HG03342 (cell line): Measurements from ENCODE around the gene CLDN11.

Source experiments
- ATAC-seq: cut with Tn5 transposase; IDR thresholded peaks from one replicate; pipeline ENCODE4 v1.9.1; 2021; ENCODE audit warnings: mild to moderate bottlenecking, moderate library complexity; ENCODE audit not compliant: unreplicated experiment

The CLDN11 gene

DNA sequence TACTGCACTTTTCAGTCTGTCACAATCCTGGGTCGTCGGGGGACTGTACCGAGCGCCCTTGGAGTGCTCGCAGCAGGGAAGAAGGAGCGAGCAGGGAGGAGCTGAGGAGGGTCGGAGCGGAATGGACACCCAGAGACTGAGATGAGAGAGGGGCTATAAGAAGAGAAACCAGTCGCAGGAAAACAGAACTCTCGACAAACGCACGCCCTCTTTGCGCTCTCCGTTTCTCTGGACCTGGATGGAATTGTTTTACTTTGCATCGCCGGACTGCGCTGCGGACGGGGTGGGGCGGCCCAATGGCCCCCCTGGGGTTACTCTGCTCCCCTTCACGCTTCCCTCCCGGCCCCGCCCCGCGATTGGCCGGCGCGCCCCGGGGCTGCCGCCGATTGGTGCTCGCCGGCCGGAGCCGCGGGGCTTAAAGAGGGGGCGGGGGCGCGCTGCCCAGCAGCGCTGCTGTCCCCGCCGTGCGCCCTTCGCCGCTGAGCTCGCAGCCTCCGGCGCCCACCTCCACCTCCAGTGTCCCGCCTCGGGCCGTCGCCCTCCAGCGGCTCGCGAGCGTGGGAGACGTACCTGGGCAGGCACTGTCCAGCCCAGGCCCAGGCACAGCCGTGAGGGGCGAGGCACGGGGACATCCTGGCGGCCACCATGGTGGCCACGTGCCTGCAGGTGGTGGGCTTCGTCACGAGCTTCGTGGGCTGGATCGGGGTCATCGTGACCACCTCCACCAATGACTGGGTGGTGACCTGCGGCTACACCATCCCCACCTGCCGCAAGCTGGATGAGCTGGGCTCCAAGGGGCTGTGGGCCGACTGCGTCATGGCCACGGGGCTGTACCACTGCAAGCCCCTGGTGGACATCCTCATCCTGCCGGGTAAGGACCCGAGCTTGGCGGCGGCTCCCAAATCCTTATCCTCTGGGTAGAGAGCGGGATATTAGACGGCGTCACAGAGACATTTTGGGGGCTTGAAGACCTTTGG lies at the start of gene CLDN11:
CLDN11 (plus strand) TSS at position 447 of the 977 bp plus-strand sequence; CDS start at position 646, 199 bp downstream.
- ATAC-seq = no peak

DNA sequence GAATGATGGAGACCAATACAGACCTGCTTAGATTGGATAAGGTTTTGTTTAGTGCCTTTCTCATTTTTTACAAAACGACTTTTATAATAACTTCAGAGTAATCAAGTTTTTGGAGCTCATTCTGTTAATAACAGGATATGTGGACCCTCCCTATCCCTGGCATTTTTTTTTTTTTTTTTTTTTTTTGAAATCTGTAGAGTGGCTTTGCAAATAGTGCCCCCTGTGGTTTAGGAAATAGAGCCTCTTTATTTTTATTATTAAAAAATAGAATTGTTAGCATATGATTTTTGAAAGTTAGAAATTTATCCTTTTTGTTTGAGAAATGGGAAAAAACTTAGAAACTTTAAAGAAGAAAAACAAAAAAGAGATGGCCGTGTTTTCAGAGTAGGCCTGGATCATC lies 49.7 kb upstream of the CLDN11 start:
- no peak for ATAC-seq

DNA sequence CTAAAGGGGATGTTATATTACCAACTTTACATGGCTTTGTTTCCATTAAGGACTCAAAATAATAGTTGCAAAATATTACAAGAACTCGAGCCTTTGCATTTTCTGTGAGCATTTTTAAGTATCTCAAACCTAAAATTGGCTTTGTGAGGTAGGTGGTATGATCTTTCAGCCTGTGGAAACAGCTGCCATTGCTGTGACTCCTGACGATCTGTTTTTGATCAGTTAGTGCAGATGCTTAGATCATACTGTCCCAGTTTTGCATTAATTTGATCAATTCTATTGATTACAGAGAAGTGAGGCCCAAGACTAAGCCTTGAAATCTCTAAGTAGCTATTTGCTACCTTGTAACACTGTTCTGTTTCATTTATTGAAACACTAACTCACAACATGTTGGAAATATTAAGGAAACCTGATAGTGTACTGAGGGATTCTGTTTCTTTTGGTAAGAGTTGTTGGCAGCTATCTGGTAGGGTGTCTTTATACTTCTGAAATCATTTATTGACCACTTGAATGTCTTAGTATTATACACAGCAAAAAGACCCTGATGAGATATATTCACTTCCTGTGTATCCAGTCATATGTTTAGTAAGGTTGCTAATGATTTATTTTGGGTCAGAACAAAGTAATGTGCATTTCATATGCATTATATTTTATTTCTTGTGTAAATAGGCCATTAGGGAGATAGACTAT lies 46.3 kb upstream of the CLDN11 start:
- no peak for ATAC-seq

DNA sequence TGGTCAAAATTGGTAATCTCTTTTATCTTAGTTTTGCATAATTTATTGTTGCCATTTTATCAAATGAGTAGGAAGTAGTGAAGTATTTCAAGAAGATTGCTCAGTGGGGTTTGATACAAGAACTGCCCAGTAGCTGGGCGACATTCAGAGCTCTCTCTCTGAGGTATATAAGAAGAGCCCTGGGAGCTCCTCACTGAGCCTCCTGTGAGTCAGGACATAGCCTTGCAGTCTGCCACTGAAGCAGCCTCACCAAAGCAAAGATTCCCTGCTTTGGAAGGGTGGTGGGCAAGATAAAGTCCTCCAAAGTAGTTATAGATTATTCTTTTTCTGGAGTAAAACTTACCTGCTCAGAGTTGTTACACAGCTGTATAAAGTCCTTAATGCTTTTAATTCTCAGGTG lies 35.1 kb upstream of the CLDN11 start:
- no peak for ATAC-seq

DNA sequence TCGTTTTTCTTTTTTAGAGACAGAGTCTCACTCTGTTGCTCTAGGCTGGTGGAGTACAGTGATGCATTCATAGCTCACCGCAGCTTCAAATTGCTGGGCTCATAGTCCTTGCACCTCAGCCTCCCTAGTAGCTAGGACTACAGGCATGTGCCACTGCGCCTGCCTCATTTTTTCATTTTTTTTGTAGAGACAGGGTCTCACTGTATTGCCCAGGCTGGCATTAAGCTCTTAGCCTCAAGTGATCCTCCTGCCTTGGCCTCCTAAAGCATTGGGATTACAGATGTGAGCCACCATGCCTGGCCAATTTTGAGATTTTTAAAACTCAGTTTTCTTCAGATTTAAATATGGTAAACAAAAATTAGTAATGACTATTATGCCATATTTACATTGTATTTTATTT lies 32.2 kb upstream of the CLDN11 start:
- no peak for ATAC-seq

DNA sequence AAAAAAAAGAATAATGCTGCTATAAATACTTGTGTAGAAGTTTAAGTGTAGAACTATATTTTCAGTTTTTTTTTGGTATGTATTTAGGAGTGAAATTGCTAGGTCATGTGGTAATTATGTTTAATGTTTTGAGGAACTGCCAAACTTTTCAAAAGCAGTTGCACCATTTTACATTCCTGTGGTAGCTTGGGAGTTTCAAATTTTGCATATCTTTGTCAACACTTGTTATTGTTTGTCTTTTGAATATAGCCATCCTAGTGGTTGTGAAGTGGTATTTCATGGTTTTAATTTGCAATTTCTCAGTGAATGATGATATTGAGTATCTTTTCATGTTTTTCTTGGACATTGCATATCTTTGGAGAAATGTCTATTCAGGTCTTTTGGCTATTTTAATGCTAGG lies 30.7 kb upstream of the CLDN11 start:
- ATAC-seq = no peak

DNA sequence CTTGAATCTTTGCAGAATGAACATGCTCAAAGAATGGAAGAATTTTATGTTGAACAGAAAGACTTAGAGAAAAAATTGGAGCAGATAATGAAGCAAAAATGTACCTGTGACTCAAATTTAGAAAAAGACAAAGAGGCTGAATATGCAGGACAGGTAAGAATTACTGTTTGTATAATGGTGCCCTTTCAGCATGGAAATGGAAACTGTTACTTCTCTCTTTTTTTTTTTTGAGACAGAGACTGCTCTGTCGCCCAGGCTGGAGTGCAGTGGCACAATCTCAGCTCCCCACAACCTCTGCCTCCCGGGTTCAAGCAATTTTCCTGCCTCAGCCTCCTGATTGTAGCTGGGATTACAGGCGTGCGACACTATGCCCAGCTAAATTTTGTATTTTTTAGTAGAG lies 27.6 kb upstream of the CLDN11 start:
- no peak for ATAC-seq

DNA sequence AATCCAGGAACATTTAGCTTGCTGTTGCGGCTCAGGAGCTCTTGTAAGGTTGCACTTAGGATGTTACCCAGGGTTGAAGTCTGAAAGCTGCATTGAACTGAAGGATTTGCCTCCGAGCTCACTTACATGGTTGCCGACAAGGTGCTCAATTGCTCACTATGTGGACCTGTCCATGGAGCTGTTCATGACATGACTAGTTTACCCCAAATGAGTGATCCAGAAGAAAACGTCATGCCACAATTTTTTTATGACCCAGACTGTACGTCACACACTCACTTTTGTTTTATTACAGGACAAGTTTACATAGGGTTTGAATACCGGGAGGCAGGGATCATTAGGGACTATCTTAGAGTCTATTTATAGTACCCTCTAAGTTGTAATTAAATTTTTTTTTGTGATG lies 21.0 kb upstream of the CLDN11 start:
- ATAC-seq = no peak

DNA sequence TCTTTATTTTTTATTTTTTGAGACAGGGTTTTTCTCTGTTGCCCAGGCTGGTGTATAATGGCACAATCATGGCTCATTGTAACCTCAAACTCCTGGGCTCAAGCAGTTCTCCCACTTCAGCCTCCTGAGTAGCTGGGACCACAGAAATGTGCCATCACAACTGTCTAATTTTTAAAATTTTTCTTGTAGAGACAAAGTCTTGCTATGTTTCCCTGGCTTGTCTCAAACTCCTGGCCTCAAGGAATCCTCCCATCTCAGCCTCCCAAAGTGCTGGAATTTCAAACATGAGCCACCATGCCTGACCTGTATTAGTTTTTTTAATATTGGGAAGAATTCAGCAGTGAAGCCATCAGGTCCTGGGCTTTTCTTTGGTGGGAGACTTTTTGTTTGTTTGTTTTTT lies 13.6 kb upstream of the CLDN11 start:
- no peak for ATAC-seq

DNA sequence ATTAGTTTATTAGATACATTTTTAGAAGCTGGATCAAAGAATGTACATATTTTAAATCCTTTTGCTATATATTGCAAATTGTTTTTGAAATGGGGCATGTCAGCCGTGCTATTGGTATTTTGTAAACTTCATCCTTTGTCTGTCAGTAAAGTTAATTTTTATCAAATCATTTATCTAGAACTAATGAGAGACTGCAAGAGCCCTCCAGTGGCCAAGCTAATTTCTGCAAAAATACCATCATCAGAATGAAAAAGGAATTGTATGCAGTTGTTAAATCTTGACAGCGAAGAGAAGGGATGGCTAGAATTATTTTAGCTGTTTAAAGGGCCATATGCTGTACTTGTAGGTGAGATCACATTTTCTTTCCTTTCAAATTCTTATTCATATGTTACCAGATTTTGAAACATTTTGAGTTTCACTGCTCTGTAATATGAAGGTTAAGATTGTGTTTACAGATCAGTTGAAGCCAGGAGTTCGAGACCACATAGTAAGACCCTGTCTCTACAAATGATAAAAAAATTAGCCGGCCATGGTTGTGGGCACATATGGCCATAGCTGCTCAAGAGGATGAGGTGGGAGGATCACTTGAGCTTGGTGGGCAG lies 8.1 kb upstream of the CLDN11 start:
- no peak for ATAC-seq

DNA sequence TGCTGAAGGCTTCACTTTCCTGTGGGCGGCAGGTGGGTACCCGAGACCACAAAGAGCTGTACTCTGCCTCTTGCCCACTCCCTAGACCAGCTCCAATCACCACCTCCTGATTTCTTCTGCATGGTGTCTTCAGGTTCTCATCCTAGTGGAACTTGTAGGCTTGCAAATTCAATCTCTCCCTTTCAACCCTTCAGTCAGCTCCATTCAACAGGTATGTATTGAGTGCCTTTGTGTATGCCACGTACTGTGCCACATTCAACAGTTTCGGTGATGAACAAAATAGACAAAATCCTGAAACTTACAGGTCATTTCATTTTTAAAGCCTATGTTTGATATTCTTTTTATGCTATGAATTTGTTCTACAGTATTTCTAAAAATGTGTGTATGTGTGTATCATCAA lies 5.4 kb upstream of the CLDN11 start:
- ATAC-seq = no peak

DNA sequence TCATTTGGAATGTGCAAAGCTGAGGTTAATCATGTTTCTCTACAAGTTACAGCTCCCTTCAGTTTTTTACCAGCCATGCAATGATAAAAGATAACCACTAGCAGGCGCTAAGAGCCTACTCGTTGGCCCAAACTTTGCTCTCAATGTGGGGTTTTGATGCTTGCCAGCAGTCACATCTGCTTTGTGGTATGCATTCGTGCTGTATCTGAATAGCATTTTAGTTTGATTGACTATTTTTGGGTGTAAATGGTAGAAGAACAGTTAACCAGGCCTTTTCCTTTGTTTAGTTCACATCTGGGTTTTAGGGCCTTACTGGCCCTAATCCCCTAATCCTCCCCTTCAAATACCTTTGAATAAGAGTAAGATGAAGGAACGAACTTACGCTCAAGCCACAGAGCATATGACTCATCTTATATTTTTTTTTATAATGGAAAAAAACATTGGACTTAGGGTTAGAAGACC lies 4.4 kb upstream of the CLDN11 start:
- ATAC-seq = peak; percentile 61

DNA sequence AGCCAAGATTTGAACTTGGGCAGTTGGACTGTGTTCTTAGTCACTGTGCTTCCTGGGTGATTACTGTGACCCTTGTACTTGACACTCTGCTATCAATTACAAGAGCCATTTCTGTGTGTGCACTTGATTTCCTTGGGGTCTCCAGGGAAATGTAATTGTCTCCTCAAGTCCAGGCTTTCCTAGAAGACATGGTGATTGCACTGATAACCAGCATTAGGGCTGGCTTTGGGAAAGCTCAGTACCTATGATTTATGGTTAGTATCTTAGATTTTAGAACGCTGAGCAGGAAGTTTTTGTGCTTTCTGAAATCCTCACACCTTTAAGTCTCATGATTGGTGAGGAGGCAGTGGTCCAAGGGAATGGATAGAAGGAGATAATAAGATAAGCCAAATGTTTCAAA lies 1.6 kb upstream of the CLDN11 start:
- ATAC-seq = no peak

DNA sequence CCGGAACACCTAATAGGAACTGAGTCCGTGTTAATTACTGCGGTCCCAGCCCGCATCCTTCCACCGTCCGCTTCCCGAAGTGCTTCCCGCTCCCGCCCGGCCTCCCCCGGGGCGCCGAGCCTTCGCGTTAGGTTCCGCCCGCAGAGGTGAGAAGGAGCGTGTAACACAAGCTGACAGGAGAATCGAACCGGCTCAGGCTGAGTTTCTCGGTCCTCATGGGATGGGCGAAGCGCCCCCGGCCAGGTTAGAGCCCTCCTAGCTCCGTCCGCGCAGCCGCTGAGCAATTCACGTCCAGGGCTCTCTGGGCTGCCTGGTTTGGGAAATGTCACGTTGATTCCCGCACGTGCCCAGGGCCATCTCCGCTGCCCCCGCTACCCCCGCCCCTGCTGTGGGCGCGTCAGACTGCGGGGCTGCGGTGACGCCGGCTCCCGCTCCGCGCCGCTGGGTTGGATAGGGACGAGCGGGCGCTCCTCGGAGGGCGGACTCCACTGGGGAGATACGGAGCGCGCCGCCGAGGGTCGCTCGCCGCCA lies 954 bp downstream of the CLDN11 start:
- no peak for ATAC-seq

DNA sequence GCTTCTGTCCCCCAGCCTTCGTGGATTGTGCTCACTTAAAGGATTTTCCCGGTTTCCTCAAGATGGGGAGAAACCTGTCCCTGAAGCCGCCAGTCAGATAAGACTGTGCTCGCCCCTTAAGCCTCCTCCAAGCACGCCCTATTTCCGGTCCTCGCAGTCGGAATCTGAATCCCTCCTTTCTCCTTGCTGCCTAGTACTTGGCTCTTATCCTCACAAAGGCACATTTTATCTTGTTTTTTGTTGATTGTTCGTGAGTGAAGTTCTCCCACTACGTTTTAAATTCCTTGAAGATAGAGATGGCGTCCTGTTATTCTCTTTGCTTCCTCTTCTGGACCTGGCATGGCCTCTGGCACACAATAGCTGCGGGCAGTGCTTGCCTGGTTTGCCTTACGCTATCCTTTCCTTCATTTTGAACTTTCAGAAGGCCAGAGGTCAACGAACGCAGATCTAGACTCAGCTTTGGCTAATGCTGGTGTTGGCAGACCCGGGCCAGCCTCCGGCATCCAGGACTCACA lies 1.7 kb downstream of the CLDN11 start:
- no peak for ATAC-seq

DNA sequence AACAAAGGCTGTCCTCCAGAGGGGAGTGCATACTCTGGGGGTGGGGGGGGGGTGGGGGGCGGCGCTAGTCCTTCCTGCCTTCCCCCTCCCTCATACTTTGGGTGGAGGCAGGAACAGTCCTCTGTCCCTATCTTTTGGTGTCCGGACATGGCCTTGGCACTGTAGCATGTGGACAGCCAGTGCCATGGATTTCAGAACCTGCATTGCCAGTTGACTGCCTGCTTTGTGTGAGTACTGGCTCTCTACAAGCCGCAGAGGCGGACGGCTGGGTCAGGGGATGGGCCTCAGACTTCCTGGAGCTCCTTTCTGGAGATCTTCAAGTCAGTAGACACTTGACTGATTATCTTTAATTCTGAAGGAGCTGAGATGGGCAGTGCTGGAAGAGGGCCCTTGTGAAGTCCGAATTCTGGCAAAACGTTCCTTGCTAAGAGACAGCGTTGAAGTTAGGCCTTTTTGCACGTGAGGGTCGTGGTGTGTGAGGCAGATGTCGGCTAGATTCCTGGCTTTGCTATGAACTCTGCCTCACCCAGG lies 2.5 kb downstream of the CLDN11 start:
- no peak for ATAC-seq

DNA sequence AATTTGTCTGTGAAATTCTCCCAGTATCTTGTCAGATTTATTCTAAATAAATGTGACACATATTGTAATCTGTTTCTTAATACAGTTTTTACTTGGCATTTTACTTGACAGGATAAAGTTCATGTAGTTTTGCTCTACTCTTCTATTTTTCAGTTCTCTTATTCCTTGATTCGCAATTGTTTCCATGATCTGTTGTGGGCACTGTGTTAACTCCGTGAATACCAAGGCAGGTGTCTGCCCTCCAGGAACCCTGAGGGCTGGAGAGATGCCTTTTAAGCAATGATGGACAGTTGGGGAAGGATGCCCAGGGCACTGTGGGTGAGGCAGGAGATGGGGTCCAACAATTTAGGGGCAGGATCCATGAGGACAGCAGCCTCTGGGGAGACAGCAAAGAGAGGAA lies 3.1 kb downstream of the CLDN11 start:
- no peak for ATAC-seq

DNA sequence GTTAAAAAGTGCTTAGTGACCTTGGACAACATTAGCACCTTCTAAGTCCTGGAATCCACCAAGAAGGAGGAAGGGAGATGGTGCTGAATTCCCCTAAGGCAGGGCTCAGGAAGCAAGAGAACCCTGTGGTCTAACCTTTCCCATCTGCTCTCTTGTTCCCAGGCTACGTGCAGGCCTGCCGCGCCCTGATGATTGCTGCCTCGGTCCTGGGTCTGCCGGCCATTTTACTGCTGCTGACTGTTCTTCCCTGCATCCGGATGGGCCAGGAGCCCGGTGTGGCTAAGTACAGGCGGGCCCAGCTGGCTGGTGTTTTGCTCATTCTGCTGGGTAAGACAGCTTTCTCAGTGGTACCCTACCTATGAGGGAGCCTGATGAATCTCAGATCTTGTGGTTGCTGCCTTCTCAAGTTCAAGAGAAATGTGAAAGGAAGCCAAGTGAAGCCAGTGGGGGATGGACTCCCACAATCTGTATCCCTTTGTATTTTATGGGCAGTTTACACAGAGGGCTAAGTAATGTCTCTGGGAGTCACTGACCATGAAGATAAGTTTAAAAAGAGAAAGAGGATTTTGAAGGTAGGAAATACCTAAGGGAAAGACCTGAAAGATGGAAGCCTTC lies 4.4 kb downstream of the CLDN11 start:
- ATAC-seq = no peak

DNA sequence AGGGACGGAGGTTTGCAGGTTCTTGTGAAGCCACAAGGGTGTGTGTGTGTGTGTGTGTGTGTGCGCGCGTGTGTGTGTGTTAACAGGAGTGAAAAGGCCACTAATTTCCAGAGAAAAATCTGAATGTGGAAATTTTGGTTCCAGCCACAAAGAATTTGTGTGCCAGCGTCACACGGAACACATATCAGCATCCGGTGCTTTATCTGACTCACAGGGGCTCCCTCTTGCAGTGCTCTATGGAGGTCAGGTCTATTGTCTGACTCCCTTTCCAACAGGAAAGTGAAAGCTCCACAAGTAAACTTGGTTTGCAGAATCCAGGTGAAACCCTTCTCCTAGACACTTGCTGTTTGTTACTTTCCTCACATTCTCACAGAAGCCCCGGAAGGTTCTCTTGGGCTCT lies 6.2 kb downstream of the CLDN11 start:
- ATAC-seq = no peak

DNA sequence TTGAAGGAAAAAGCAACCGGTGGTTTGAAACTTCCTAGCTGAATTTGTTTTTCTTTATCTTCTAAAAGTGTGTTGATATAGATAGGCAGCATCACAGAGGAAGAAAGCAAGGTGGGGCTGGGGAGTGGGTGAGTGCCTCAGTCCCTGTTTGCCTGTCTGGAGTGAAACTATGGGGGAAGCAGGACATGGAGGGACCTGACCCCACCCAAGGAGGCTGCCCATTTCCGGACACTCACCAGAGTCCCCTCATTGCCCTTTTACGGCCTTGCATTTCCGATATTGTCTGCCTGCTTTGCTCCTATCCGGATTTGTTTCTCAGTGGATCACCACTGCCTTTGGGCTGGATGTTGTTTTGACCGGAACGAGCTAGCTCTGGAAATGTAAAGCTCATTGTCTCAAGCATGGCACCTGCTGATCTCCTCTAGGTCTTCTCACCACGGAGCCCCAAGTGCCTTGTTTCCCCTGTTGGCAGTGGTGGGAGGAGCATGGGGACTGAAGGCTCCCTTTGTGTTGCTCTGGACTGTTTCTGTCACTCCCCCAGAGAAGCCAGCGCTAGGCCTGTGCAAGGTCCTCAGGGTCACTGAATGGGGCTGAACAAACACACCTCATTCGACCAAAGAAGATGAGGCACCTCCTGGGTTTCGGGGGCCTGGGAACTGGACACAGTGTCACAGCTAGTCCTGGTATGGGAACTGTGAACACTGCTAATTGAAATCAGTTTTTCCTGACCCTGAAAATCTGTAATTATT lies 7.0 kb downstream of the CLDN11 start:
- no peak for ATAC-seq
